GM12872 (cell line): ENCODE measurements around the gene SOS1.

ENCODE experiments used
- TF ChIP-seq, protein P1 (sequence below): IDR thresholded peaks from 3 replicates; pipeline ENCODE4 v1.5.1; 2011; ENCODE audit warnings: low read depth, mild to moderate bottlenecking, low read length, moderate library complexity; ENCODE audit not compliant: insufficient read depth

SOS1 gene

DNA sequence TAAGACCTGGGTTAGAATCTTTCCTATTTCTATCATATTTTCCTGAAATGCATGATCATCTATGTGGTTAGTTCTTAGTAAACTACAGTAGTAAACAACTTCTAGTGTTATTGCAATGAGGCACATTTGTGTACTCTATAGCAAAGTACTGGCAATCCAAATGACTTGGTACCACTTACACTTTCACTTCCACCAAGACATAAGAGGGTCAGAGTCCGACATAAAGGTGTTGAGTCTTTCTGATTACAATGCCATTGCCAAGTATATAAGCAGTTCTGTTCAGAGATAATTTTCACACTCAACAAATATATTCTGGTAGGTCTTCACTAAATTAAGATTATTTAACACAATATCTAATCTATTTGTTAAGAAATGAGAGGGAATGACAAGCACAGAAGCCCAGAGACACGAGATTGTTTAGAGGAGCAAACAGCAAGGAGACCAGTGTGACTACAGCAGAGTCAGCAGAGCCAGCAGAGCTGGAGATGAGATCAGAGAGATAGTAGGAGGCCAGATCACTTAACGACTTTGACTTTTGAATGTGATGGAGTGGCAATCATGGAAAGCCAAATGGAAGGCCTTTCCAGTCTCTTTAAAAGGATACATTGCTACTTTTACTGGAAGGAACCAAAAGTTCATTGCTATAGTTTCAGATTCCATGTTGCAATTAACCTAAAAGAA, 27.5 kb downstream of the SOS1 start:
- TF ChIP-seq, protein P1, sequence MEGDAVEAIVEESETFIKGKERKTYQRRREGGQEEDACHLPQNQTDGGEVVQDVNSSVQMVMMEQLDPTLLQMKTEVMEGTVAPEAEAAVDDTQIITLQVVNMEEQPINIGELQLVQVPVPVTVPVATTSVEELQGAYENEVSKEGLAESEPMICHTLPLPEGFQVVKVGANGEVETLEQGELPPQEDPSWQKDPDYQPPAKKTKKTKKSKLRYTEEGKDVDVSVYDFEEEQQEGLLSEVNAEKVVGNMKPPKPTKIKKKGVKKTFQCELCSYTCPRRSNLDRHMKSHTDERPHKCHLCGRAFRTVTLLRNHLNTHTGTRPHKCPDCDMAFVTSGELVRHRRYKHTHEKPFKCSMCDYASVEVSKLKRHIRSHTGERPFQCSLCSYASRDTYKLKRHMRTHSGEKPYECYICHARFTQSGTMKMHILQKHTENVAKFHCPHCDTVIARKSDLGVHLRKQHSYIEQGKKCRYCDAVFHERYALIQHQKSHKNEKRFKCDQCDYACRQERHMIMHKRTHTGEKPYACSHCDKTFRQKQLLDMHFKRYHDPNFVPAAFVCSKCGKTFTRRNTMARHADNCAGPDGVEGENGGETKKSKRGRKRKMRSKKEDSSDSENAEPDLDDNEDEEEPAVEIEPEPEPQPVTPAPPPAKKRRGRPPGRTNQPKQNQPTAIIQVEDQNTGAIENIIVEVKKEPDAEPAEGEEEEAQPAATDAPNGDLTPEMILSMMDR: no peak

- TF ChIP-seq, protein P1: no peak
Measured at GRCh38 chr2:39091543-39091942, 29.3 kb downstream of the SOS1 start.

- TF ChIP-seq, protein P1: no peak
Measured at GRCh38 chr2:39091063-39091462, 29.8 kb downstream of the SOS1 start.

- TF ChIP-seq, protein P1: no peak
Measured at GRCh38 chr2:39080152-39080551, 40.7 kb downstream of the SOS1 start.

- TF ChIP-seq, protein P1: no peak
Measured at GRCh38 chr2:39069890-39070465, 50.9 kb downstream of the SOS1 start.

DNA sequence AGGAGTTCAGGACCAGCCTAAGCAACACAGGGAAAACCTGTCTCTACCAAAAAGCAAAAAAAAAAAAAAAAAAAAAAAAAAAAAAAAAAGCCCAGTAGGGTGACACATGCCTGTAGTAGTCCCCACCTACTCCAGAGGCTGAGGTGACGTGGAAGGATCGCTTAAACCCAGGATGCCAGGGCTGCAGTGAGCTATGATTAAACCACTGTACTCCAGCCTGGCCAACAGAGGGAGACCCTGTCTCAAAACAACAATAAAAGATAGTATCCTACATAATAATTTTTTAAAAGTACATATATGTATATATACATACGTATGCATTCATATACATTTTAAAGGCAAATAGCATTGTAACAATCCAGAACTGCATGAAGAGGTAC, 51.7 kb downstream of the SOS1 start:
- TF ChIP-seq, protein P1: no peak

- TF ChIP-seq, protein P1: no peak
Measured at GRCh38 chr2:39068299-39069135, 52.3 kb downstream of the SOS1 start.
